ENCODE data around the gene ESRP2. TPM values are rescaled to one million over a fixed set of nuclear protein-coding genes. Genes with fewer than 3 reads are reported as not detected.

Gene ESRP2
- total and polyA plus RNA-seq, 9 of the 15 experiments (the other 6 are each of a cell fraction or from before 2014, with no cell fraction given), result 0.05 to 0.15 (median 0.07) TPM; not detected in 6

DNA sequence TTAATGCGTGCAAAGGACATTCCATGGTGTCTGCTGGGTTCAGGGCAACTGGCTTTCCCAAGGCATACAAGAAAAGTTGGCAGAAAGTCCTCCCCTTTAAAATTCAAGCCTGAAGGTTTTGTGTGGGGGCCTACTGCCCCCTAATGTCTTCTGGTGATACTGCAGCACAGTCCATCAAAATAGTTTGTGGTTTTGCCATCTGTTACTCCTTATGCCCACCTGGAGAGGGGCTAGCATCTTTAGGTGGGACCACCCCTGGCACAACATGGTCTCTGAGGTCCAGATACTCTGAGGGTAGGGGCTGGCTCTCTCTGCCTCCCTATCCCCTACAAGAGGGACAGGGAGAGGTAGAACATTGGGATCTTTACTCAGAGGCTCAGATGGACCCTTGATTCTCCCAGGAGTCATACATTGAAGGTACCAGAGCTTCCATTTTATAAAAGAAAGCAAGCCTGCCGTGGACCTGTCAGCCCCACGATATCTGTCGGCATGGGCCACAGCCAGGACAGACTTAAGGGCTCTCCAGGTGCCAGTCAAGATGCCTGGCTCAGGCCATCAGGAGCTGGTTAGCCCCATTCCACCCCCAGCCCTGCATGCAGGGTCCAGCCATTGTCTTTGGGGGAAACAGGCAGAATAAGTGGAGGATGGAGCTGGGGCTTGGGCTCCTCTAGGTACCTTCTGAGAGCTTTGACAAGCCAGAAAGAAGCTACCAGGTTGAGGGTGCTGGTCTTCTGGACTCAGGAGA, 6.3 kb downstream of the ESRP2 start:
- Histone ChIP-seq H2AFZ (ENCODE audit: low read depth, low read length) (no peak overlapping the region), H4K20me1 (replicated peaks; ENCODE audit: control insufficient read depth, insufficient read depth, low read length) (no peaks in the 10 kb centered on the region; the same call in 1 of the 2 replicates), H3K9ac (ENCODE audit: insufficient read depth in 1 of 2, low read depth in 2 of 2, low read length in 2 of 2) (no peak overlapping the region), H3K9me3 (replicated peaks; ENCODE audit: control insufficient read depth, insufficient read depth, low read depth, low read length) (no peaks in the 10 kb centered on the region), H3K4me1 (replicated peaks in 1 of 2; ENCODE audit: control insufficient read depth in 2 of 2, insufficient read depth in 2 of 2, low read length in 2 of 2) (peaks cover 0 to 12% of the 10 kb centered on the region in 2 experiments; a peak in 1 of 5 replicates), H3K9me1 (ENCODE audit: control insufficient read depth, insufficient read depth, low read length) (no peaks in the 10 kb centered on the region), H3K36me3 (ENCODE audit: control insufficient read depth, insufficient read depth, low read length) (peaks cover 66% of the 10 kb centered on the region; the same call in 2 of the 3 replicates), H3K27ac (ENCODE audit: extremely low read depth, low read depth, low read length) (no peak overlapping the region), H3K4me2 (ENCODE audit: insufficient read depth, low read length) (no peak overlapping the region), H3K4me3 (no peak overlapping the region), H3K27me3 (ENCODE audit: control insufficient read depth in 2 of 2, insufficient read depth in 2 of 2, low read length in 2 of 2) (no peaks in the 10 kb centered on the region), H3K79me2 (ENCODE audit: control insufficient read depth, insufficient read depth, low read length) (no peaks in the 10 kb centered on the region; the same call in 2 of the 3 replicates)
- WGBS (ENCODE audit: insufficient coverage, low coverage, missing lambda C conversion rate), result 65% methylated on average over 4 of the region's 4 CpGs
- ChIA-PET CTCF (ENCODE audit: low intra/inter-chr PET ratio) (interaction anchor here (0.6 to 2.6 kb wide), 9 partner anchors 135 to 708 kb away, joined by 3 to 18 read pairs (median 4); no protein-coding TSS in a partner anchor), POLR2A (interaction anchor here (0.6 kb wide), 1 partner anchor 54 kb away, joined by 3 read pairs; no protein-coding TSS in a partner anchor)
- FAIRE-seq (peak; percentile 87), DNase-seq (ENCODE audit: extremely low read depth in 1 of 4, low spot score in 3 of 4) (peak; percentile 59 to 65 (median 62)), ATAC-seq (peak; percentile 58)
- no TSS peak for BruUV-seq (replicated peaks)
- in situ Hi-C loops (cut with MboI), result loop anchor here (10.0 kb wide), 1 partner anchor 155 kb away; no protein-coding TSS in a partner anchor
- intact Hi-C loops (cut with micrococcal nuclease), result loop anchor here (1.0 to 2.0 kb wide), 3 partner anchors 135 to 236 kb away; no protein-coding TSS in a partner anchor
- no peak for TF ChIP-seq ZNF146 (CRISPR knock-in tag; IDR thresholded peaks at IDR 0.05; ENCODE audit: unreplicated experiment)
- TF ChIP-seq ZNF263 (CRISPR knock-in tag; IDR thresholded peaks at IDR 0.05; ENCODE audit: borderline replicate concordance), result peak; percentile 59; the same call in 1 of the 2 replicates
- TF ChIP-seq, protein P1, sequence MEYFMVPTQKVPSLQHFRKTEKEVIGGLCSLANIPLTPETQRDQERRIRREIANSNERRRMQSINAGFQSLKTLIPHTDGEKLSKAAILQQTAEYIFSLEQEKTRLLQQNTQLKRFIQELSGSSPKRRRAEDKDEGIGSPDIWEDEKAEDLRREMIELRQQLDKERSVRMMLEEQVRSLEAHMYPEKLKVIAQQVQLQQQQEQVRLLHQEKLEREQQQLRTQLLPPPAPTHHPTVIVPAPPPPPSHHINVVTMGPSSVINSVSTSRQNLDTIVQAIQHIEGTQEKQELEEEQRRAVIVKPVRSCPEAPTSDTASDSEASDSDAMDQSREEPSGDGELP (CRISPR knock-in tag; IDR thresholded peaks at IDR 0.05; ENCODE audit: borderline replicate concordance), result peak; percentile 11; the same call in 1 of the 2 replicates
- TF ChIP-seq RB1 (IDR thresholded peaks at IDR 0.05; ENCODE audit: low read depth), result peak; percentile 49; the same call in 1 of the 2 replicates
- no peak for TF ChIP-seq ZNF324 (CRISPR knock-in tag; IDR thresholded peaks at IDR 0.05)
- TF ChIP-seq TARDBP (IDR thresholded peaks at IDR 0.05), result no peak
- TF ChIP-seq, protein P2, sequence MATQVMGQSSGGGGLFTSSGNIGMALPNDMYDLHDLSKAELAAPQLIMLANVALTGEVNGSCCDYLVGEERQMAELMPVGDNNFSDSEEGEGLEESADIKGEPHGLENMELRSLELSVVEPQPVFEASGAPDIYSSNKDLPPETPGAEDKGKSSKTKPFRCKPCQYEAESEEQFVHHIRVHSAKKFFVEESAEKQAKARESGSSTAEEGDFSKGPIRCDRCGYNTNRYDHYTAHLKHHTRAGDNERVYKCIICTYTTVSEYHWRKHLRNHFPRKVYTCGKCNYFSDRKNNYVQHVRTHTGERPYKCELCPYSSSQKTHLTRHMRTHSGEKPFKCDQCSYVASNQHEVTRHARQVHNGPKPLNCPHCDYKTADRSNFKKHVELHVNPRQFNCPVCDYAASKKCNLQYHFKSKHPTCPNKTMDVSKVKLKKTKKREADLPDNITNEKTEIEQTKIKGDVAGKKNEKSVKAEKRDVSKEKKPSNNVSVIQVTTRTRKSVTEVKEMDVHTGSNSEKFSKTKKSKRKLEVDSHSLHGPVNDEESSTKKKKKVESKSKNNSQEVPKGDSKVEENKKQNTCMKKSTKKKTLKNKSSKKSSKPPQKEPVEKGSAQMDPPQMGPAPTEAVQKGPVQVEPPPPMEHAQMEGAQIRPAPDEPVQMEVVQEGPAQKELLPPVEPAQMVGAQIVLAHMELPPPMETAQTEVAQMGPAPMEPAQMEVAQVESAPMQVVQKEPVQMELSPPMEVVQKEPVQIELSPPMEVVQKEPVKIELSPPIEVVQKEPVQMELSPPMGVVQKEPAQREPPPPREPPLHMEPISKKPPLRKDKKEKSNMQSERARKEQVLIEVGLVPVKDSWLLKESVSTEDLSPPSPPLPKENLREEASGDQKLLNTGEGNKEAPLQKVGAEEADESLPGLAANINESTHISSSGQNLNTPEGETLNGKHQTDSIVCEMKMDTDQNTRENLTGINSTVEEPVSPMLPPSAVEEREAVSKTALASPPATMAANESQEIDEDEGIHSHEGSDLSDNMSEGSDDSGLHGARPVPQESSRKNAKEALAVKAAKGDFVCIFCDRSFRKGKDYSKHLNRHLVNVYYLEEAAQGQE (IDR thresholded peaks at IDR 0.05; ENCODE audit: borderline replicate concordance), result peak; percentile 65; the same call in 1 of the 2 replicates
- TF ChIP-seq, protein P2 (CRISPR knock-in tag; IDR thresholded peaks at IDR 0.05; ENCODE audit: low read depth), result no peak
- TF ChIP-seq NR2C2 (CRISPR knock-in tag; IDR thresholded peaks at IDR 0.05), result no peak
- TF ChIP-seq NR2C2 (tag; IDR thresholded peaks at IDR 0.05), result no peak

All from K562 (cell line).